ENCODE measurements around the gene CCDC15. TPM values are rescaled to one million over a fixed set of nuclear protein-coding genes. Genes with fewer than 3 reads are reported as not detected.
"Not testable (repeated sequence)": the region's sequence is repeated elsewhere in the genome, so short reads cannot be mapped to it uniquely, and the experiment has no call there.

CCDC15 gene
- total RNA-seq, 5 donors from 2014 or later (not counting 1 experiment from before 2014, with no cell fraction given), result 1.4 to 3.4 (median 2.1) TPM

- Mint-ChIP-seq H3K9me3 (no peaks in the 10 kb centered on the region), H3K4me3 (no peak overlapping the region), H3K4me1 (no peaks in the 10 kb centered on the region), H3K27ac (no peak overlapping the region), H3K36me3 (peaks cover 5% of the 10 kb centered on the region), H3K27me3 (no peaks in the 10 kb centered on the region)
- H3K36me3 ChIP-seq (ENCODE audit: control insufficient read depth in 2 of 2, extremely low read depth in 1 of 2, insufficient read depth in 1 of 2, low read length in 1 of 2), result no peaks in the 10 kb centered on the region
- CTCF ChIA-PET, result interaction anchor here in 1 of 2 donors (0.6 kb wide), 1 partner anchor 894 kb away, joined by 3 read pairs; no protein-coding TSS in a partner anchor
- DNase-seq (no peak), ATAC-seq (replicated peaks in 1 of 4) (no peak)
- no peaks in the 10 kb centered on the region for H3K27me3 ChIP-seq (replicated peaks in 1 of 2; ENCODE audit: control insufficient read depth in 2 of 2, extremely low read depth in 1 of 2, insufficient read depth in 2 of 2, low read length in 1 of 2)
- H3K4me1 ChIP-seq (ENCODE audit: control insufficient read depth in 1 of 2, extremely low read depth in 1 of 2, insufficient read depth in 2 of 2, low read length in 2 of 2), result no peaks in the 10 kb centered on the region
- H3K27ac ChIP-seq (ENCODE audit: low read length), result no peak overlapping the region
- 92% methylated on average over 2 of the region's 4 CpGs for WGBS (ENCODE audit: insufficient coverage)
- no peaks in the 10 kb centered on the region for H3K9me3 ChIP-seq
- H3K4me3 ChIP-seq (ENCODE audit: control insufficient read depth in 1 of 2, extremely low read depth in 1 of 2, low read length in 1 of 2), result no peak overlapping the region
- POLR2A ChIA-PET, result no interaction called here
These were observed 95.3 kb downstream of the CCDC15 start for GRCh38 chr11:125049164-125049792.

GRCh38 chr11:125052047-125052446 is 98.0 kb downstream of the CCDC15 start:
- H3K4me1 ChIP-seq (ENCODE audit: control insufficient read depth in 1 of 2, extremely low read depth in 1 of 2, insufficient read depth in 2 of 2, low read length in 2 of 2), result no peaks in the 10 kb centered on the region
- Mint-ChIP-seq H3K36me3 (peaks cover 5% of the 10 kb centered on the region), H3K9me3 (peaks cover 0 to 2% (median 0%) of the 10 kb centered on the region in 3 donors), H3K4me3 (no peak overlapping the region), H3K4me1 (no peaks in the 10 kb centered on the region), H3K27me3 (no peaks in the 10 kb centered on the region), H3K27ac (no peak overlapping the region)
- no peaks in the 10 kb centered on the region for H3K9me3 ChIP-seq
- no peaks in the 10 kb centered on the region for H3K27me3 ChIP-seq (replicated peaks in 1 of 2; ENCODE audit: control insufficient read depth in 2 of 2, extremely low read depth in 1 of 2, insufficient read depth in 2 of 2, low read length in 1 of 2)
- H3K36me3 ChIP-seq (ENCODE audit: control insufficient read depth in 2 of 2, extremely low read depth in 1 of 2, insufficient read depth in 1 of 2, low read length in 1 of 2), result no peaks in the 10 kb centered on the region
- no peak overlapping the region for H3K4me3 ChIP-seq (ENCODE audit: control insufficient read depth in 1 of 2, extremely low read depth in 1 of 2, low read length in 1 of 2)
- ChIA-PET CTCF (no interaction called here), POLR2A (no interaction called here)
- H3K27ac ChIP-seq (ENCODE audit: low read length), result no peak overlapping the region
- no peak for ATAC-seq (replicated peaks in 1 of 4)
- DNase-seq, result no peak

GRCh38 chr11:125053167-125053566 is 99.2 kb downstream of the CCDC15 start:
- Histone ChIP-seq H3K36me3 (ENCODE audit: control insufficient read depth in 2 of 2, extremely low read depth in 1 of 2, insufficient read depth in 1 of 2, low read length in 1 of 2) (no peaks in the 10 kb centered on the region), H3K4me1 (ENCODE audit: control insufficient read depth in 1 of 2, extremely low read depth in 1 of 2, insufficient read depth in 2 of 2, low read length in 2 of 2) (no peaks in the 10 kb centered on the region), H3K27me3 (replicated peaks in 1 of 2; ENCODE audit: control insufficient read depth in 2 of 2, extremely low read depth in 1 of 2, insufficient read depth in 2 of 2, low read length in 1 of 2) (no peaks in the 10 kb centered on the region), H3K27ac (ENCODE audit: low read length) (no peak overlapping the region), H3K9me3 (no peaks in the 10 kb centered on the region), H3K4me3 (ENCODE audit: control insufficient read depth in 1 of 2, extremely low read depth in 1 of 2, low read length in 1 of 2) (no peak overlapping the region)
- Mint-ChIP-seq H3K27me3 (no peaks in the 10 kb centered on the region), H3K4me1 (no peaks in the 10 kb centered on the region), H3K36me3 (peaks cover 5% of the 10 kb centered on the region), H3K9me3 (peaks cover 0 to 2% (median 0%) of the 10 kb centered on the region in 3 donors), H3K27ac (no peak overlapping the region), H3K4me3 (no peak overlapping the region)
- ATAC-seq (replicated peaks in 1 of 4) (no peak), DNase-seq (no peak)
- CTCF ChIA-PET, result no interaction called here
- WGBS (ENCODE audit: insufficient coverage), result no CpG with 5 or more reads among the region's 1 CpG
- POLR2A ChIA-PET, result no interaction called here

- no peak overlapping the region for H3K4me3 Mint-ChIP-seq
- ChIA-PET POLR2A (no interaction called here), CTCF (no interaction called here)
- H3K27ac Mint-ChIP-seq, result no peak overlapping the region
- no CpG with 5 or more reads among the region's 2 CpGs for WGBS (ENCODE audit: insufficient coverage)
- no peaks in the 10 kb centered on the region for H3K27me3 Mint-ChIP-seq
- no peak overlapping the region for H3K4me3 ChIP-seq (ENCODE audit: control insufficient read depth in 1 of 2, extremely low read depth in 1 of 2, low read length in 1 of 2)
- H3K9me3 Mint-ChIP-seq, result peaks cover 0 to 2% (median 0%) of the 10 kb centered on the region in 3 donors
- H3K36me3 ChIP-seq (ENCODE audit: control insufficient read depth in 2 of 2, extremely low read depth in 1 of 2, insufficient read depth in 1 of 2, low read length in 1 of 2), result no peaks in the 10 kb centered on the region
- H3K36me3 Mint-ChIP-seq, result peaks cover 5% of the 10 kb centered on the region
- no peak for DNase-seq
- no peak for ATAC-seq (replicated peaks in 1 of 4)
- no peak overlapping the region for H3K27ac ChIP-seq (ENCODE audit: low read length)
- H3K4me1 ChIP-seq (ENCODE audit: control insufficient read depth in 1 of 2, extremely low read depth in 1 of 2, insufficient read depth in 2 of 2, low read length in 2 of 2), result no peaks in the 10 kb centered on the region
- H3K27me3 ChIP-seq (replicated peaks in 1 of 2; ENCODE audit: control insufficient read depth in 2 of 2, extremely low read depth in 1 of 2, insufficient read depth in 2 of 2, low read length in 1 of 2), result no peaks in the 10 kb centered on the region
- no peaks in the 10 kb centered on the region for H3K9me3 ChIP-seq
- no peaks in the 10 kb centered on the region for H3K4me1 Mint-ChIP-seq
These were observed 101.2 kb downstream of the CCDC15 start for GRCh38 chr11:125055107-125055715.

GRCh38 chr11:125056111-125056510 is 102.1 kb downstream of the CCDC15 start:
- no CpG with 5 or more reads among the region's 2 CpGs for WGBS (ENCODE audit: insufficient coverage)
- H3K36me3 ChIP-seq (ENCODE audit: control insufficient read depth in 2 of 2, extremely low read depth in 1 of 2, insufficient read depth in 1 of 2, low read length in 1 of 2); H3K4me1 ChIP-seq (ENCODE audit: control insufficient read depth in 1 of 2, extremely low read depth in 1 of 2, insufficient read depth in 2 of 2, low read length in 2 of 2); H3K36me3 Mint-ChIP-seq; H3K4me3 ChIP-seq (ENCODE audit: control insufficient read depth in 1 of 2, extremely low read depth in 1 of 2, low read length in 1 of 2); H3K27me3 Mint-ChIP-seq; H3K9me3 Mint-ChIP-seq; H3K27me3 ChIP-seq (replicated peaks in 1 of 2; ENCODE audit: control insufficient read depth in 2 of 2, extremely low read depth in 1 of 2, insufficient read depth in 2 of 2, low read length in 1 of 2); H3K27ac ChIP-seq (ENCODE audit: low read length); DNase-seq; CTCF ChIA-PET; H3K4me3 Mint-ChIP-seq; H3K9me3 ChIP-seq; H3K4me1 Mint-ChIP-seq; ATAC-seq (replicated peaks in 1 of 4); POLR2A ChIA-PET; H3K27ac Mint-ChIP-seq: not testable (repeated sequence)

GRCh38 chr11:125056931-125057692 is 103.1 kb downstream of the CCDC15 start:
- Mint-ChIP-seq H3K27ac (no peak overlapping the region), H3K9me3 (peaks cover 0 to 2% (median 0%) of the 10 kb centered on the region in 3 donors), H3K4me1 (no peaks in the 10 kb centered on the region), H3K4me3 (no peak overlapping the region), H3K36me3 (peaks cover 5% of the 10 kb centered on the region), H3K27me3 (peaks cover 2 to 6% of the 10 kb centered on the region in 2 donors)
- WGBS (ENCODE audit: insufficient coverage), result no CpG with 5 or more reads among the region's 5 CpGs
- ATAC-seq (replicated peaks in 1 of 4) (no peak), DNase-seq (no peak)
- no peaks in the 10 kb centered on the region for H3K4me1 ChIP-seq (ENCODE audit: control insufficient read depth in 1 of 2, extremely low read depth in 1 of 2, insufficient read depth in 2 of 2, low read length in 2 of 2)
- CTCF ChIA-PET, result no interaction called here
- H3K27me3 ChIP-seq (replicated peaks in 1 of 2; ENCODE audit: control insufficient read depth in 2 of 2, extremely low read depth in 1 of 2, insufficient read depth in 2 of 2, low read length in 1 of 2), result peaks cover 0 to 4% of the 10 kb centered on the region in 2 experiments
- POLR2A ChIA-PET, result no interaction called here
- H3K4me3 ChIP-seq (ENCODE audit: control insufficient read depth in 1 of 2, extremely low read depth in 1 of 2, low read length in 1 of 2), result no peak overlapping the region
- H3K36me3 ChIP-seq (ENCODE audit: control insufficient read depth in 2 of 2, extremely low read depth in 1 of 2, insufficient read depth in 1 of 2, low read length in 1 of 2), result no peaks in the 10 kb centered on the region
- no peak overlapping the region for H3K27ac ChIP-seq (ENCODE audit: low read length)
- no peaks in the 10 kb centered on the region for H3K9me3 ChIP-seq
